GM23338 (cell line): ENCODE data around the gene ZSWIM3. TPM values are rescaled to one million over a fixed set of nuclear protein-coding genes. Genes with fewer than 3 reads are reported as not detected.

ENCODE experiments used
- ATAC-seq: fragments of 200-7000 bp; cut with Tn5 transposase; 3 replicates; pipeline ENCODE4 v1.9.1; 2020
- DNase-seq: peaks from one replicate; pipeline ENCODE4 v3.0.0-alpha.2; 2015; ENCODE audit warnings: low spot score
- H2AFZ ChIP-seq: fragments of 200-600 bp; sonication (generic); 2 replicates; pipeline ENCODE4 v1.8.0; 2016; ENCODE audit warnings: antibody characterized with exemption, mild to moderate bottlenecking, moderate library complexity
- H3F3A ChIP-seq: fragments of 200-600 bp; sonication (generic); replicated peaks from 2 replicates; pipeline ENCODE4 v1.8.0; 2017; ENCODE audit warnings: antibody characterized with exemption, mixed run types, low read depth
- H3K27ac ChIP-seq: fragments of 200-600 bp; sonication (generic); 2 replicates; pipeline ENCODE4 v1.6.1; 2016; ENCODE audit warnings: low read depth
- H3K27me3 ChIP-seq: fragments of 200-600 bp; sonication (generic); 2 replicates; pipeline ENCODE4 v1.8.0; 2016; ENCODE audit warnings: mild to moderate bottlenecking, mixed run types, moderate library complexity; ENCODE audit not compliant: insufficient read depth
- H3K36me3 ChIP-seq: fragments of 200-600 bp; sonication (generic); 2 replicates; pipeline ENCODE4 v1.8.0; 2016; ENCODE audit warnings: mild to moderate bottlenecking; ENCODE audit not compliant: insufficient read depth
- H3K4me1 ChIP-seq: fragments of 200-600 bp; sonication (generic); 2 replicates; pipeline ENCODE4 v1.8.0; 2016; ENCODE audit warnings: mild to moderate bottlenecking, moderate library complexity; ENCODE audit not compliant: insufficient read depth
- H3K4me2 ChIP-seq: fragments of 200-600 bp; sonication (generic); 2 replicates; pipeline ENCODE4 v1.7.1; 2017; ENCODE audit warnings: mixed run types
- H3K4me3 ChIP-seq: fragments of 200-600 bp; sonication (generic); 2 replicates; pipeline ENCODE4 v1.6.1; 2016; ENCODE audit warnings: mixed run types
- H3K79me2 ChIP-seq: fragments of 200-600 bp; sonication (generic); replicated peaks from 2 replicates; pipeline ENCODE4 v1.8.0; 2017; ENCODE audit warnings: mild to moderate bottlenecking; ENCODE audit not compliant: insufficient read depth
- H3K9me2 ChIP-seq: fragments of 200-600 bp; sonication (generic); 2 replicates; pipeline ENCODE4 v1.8.0; 2017; ENCODE audit not compliant: insufficient read depth
- H4K20me1 ChIP-seq: fragments of 200-600 bp; sonication (generic); replicated peaks from 2 replicates; pipeline ENCODE4 v1.8.0; 2017; ENCODE audit warnings: mild to moderate bottlenecking; ENCODE audit not compliant: insufficient read depth
- H3K27ac Mint-ChIP-seq: 2 replicates; pipeline ENCODE4 v1.8.0; 2020; ENCODE audit warnings: inconsistent platforms, mild to moderate bottlenecking, moderate library complexity, mixed read lengths
- H3K27me3 Mint-ChIP-seq: 3 replicates; pipeline ENCODE4 v1.8.0; 2022; ENCODE audit warnings: low read depth, mild to moderate bottlenecking, moderate library complexity, mixed read lengths, inconsistent platforms; ENCODE audit not compliant: insufficient read depth, poor library complexity
- H3K36me3 Mint-ChIP-seq: 3 replicates; pipeline ENCODE4 v1.8.0; 2021; ENCODE audit warnings: low read depth, mild to moderate bottlenecking, inconsistent platforms, moderate library complexity, mixed read lengths
- H3K4me1 Mint-ChIP-seq: 3 replicates; pipeline ENCODE4 v1.8.0; 2020; ENCODE audit warnings: mild to moderate bottlenecking, inconsistent platforms, mixed read lengths
- H3K4me3 Mint-ChIP-seq: 3 replicates; pipeline ENCODE4 v1.8.0; 2021; ENCODE audit warnings: moderate library complexity, mild to moderate bottlenecking, inconsistent platforms, mixed read lengths
- H3K9me3 Mint-ChIP-seq: 3 replicates; pipeline ENCODE4 v1.8.0; 2020; ENCODE audit warnings: moderate library complexity, mild to moderate bottlenecking, inconsistent platforms, mixed read lengths
- CREB1 ChIP-seq: fragments of 250-450 bp; sonication (Bioruptor Pico); IDR thresholded peaks from 2 replicates; pipeline ENCODE4 v1.5.0; 2020; ENCODE audit warnings: low read depth, mild to moderate bottlenecking, moderate library complexity
- EZH2 ChIP-seq: fragments of 200-600 bp; sonication (generic); IDR thresholded peaks from one replicate; pipeline ENCODE4 v1.8.0; 2017; ENCODE audit warnings: antibody characterized with exemption, mild to moderate bottlenecking, low read depth; ENCODE audit not compliant: unreplicated experiment
- EZH2phosphoT487 ChIP-seq: fragments of 200-600 bp; sonication (generic); IDR thresholded peaks from one replicate; pipeline ENCODE4 v1.8.1; 2018; ENCODE audit warnings: antibody characterized with exemption; ENCODE audit not compliant: unreplicated experiment
- JUNB ChIP-seq: IDR thresholded peaks from one replicate; pipeline ENCODE4 v1.6.1; 2016; ENCODE audit warnings: antibody characterized with exemption; ENCODE audit not compliant: unreplicated experiment
- NANOG ChIP-seq: IDR thresholded peaks from 2 replicates; pipeline ENCODE4 v1.6.1; 2016; ENCODE audit warnings: antibody characterized with exemption, borderline replicate concordance
- POLR2AphosphoS5 ChIP-seq: IDR thresholded peaks from 2 replicates; pipeline ENCODE4 v1.6.1; 2016; ENCODE audit warnings: antibody characterized with exemption, low read depth
- STAT1 ChIP-seq: IDR thresholded peaks from one replicate; pipeline ENCODE4 v1.6.1; 2016; ENCODE audit warnings: antibody characterized with exemption; ENCODE audit not compliant: unreplicated experiment
- ZNF114 ChIP-seq: fragments of 250-450 bp; sonication (Bioruptor Pico); IDR thresholded peaks from 2 replicates; pipeline ENCODE4 v1.5.0; 2020; ENCODE audit warnings: mild to moderate bottlenecking, moderate library complexity
- ZNF331 ChIP-seq: fragments of 250-450 bp; sonication (Bioruptor Pico); IDR thresholded peaks from 2 replicates; pipeline ENCODE4 v1.5.0; 2020; ENCODE audit warnings: low read depth, mild to moderate bottlenecking, moderate library complexity
- polyA plus RNA-seq: library from polyadenylated mRNA; unstranded; fragments of >200 nt; fragmentation: Nextera tagmentation; extraction: Ambion mirVana; gene quantifications from 2 replicates; pipeline ENCODE4 v1.2.1, GENCODE V29; 2016
- total RNA-seq: library from RNA; depleted of rRNA; stranded (reverse); fragments of >200 nt; shearing (Covaris generic); gene quantifications from 2 replicates; pipeline ENCODE4 v1.2.3, GENCODE V29; 2014
- TF ChIP-seq, protein P1 (sequence below): IDR thresholded peaks from 2 replicates; pipeline ENCODE4 v1.6.1; 2016; ENCODE audit warnings: antibody characterized with exemption
- TF ChIP-seq, protein P2 (sequence below): fragments of 250-450 bp; sonication (Bioruptor Pico); IDR thresholded peaks from 2 replicates; pipeline ENCODE4 v1.5.0; 2020; ENCODE audit warnings: mild to moderate bottlenecking, moderate library complexity
- TF ChIP-seq, protein P3 (sequence below), 2 experiments: fragments of 200-600 bp in 1 of 2; sonication (generic) in 1 of 2; conservative IDR thresholded peaks; 2 replicates each; pipeline versions ENCODE4 v1.5.1 to v1.6.1; 2016 to 2017; ENCODE audit warnings: antibody characterized with exemption in 2 of 2, low read depth in 2 of 2, mild to moderate bottlenecking in 2 of 2, moderate library complexity in 1 of 2
- TF ChIP-seq, protein P4 (sequence below): IDR thresholded peaks from one replicate; pipeline ENCODE4 v1.6.1; 2018; ENCODE audit warnings: antibody characterized with exemption; ENCODE audit not compliant: unreplicated experiment

The ZSWIM3 gene
- total and polyA plus RNA-seq, 2 experiments from 2014 or later, result 2.0 to 8.2 TPM

DNA sequence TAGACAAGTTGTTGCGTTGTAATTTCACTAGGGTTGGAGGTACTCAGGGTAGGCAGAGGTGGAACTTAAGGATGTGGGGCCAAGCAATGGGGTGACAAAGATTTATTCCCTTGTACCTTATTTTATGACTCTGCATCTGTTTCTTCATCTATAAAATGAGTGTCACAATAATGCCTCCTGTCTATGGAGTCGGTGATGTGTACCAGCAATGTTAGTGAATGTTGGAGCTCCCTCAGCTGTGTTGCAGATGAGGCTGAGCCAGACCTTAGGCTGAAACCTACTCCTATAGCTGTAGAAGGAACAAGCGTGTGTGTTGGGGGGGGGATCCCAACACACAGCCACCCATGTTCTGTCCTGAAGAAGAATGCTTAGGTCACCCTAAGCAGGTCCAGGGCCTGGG, 40.5 kb upstream of the ZSWIM3 start:
- Histone ChIP-seq H3K4me3 (no peak overlapping the region), H3K9me2 (no peaks in the 10 kb centered on the region), H3K36me3 (peaks cover 26% of the 10 kb centered on the region), H3K79me2 (peaks cover 26% of the 10 kb centered on the region), H4K20me1 (peaks cover 12% of the 10 kb centered on the region), H3K27ac (peak overlapping the region; percentile 90), H3K4me2 (no peak overlapping the region), H2AFZ (no peak overlapping the region), H3K4me1 (peaks cover 20% of the 10 kb centered on the region), H3F3A (peaks cover 41% of the 10 kb centered on the region), H3K27me3 (no peaks in the 10 kb centered on the region)
- Mint-ChIP-seq H3K27ac (no peak overlapping the region), H3K27me3 (peaks cover 10% of the 10 kb centered on the region), H3K36me3 (peaks cover 52% of the 10 kb centered on the region), H3K4me1 (peaks cover 19% of the 10 kb centered on the region), H3K9me3 (no peaks in the 10 kb centered on the region; the same call in 2 of the 3 replicates), H3K4me3 (no peak overlapping the region; the same call in 2 of the 3 replicates)
- TF ChIP-seq ZNF331 (CRISPR knock-in tag), result no peak
- no peak for TF ChIP-seq EZH2
- TF ChIP-seq, protein P1, sequence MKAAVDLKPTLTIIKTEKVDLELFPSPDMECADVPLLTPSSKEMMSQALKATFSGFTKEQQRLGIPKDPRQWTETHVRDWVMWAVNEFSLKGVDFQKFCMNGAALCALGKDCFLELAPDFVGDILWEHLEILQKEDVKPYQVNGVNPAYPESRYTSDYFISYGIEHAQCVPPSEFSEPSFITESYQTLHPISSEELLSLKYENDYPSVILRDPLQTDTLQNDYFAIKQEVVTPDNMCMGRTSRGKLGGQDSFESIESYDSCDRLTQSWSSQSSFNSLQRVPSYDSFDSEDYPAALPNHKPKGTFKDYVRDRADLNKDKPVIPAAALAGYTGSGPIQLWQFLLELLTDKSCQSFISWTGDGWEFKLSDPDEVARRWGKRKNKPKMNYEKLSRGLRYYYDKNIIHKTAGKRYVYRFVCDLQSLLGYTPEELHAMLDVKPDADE, result no peak
- no peak for TF ChIP-seq POLR2AphosphoS5
- TF ChIP-seq, protein P2, sequence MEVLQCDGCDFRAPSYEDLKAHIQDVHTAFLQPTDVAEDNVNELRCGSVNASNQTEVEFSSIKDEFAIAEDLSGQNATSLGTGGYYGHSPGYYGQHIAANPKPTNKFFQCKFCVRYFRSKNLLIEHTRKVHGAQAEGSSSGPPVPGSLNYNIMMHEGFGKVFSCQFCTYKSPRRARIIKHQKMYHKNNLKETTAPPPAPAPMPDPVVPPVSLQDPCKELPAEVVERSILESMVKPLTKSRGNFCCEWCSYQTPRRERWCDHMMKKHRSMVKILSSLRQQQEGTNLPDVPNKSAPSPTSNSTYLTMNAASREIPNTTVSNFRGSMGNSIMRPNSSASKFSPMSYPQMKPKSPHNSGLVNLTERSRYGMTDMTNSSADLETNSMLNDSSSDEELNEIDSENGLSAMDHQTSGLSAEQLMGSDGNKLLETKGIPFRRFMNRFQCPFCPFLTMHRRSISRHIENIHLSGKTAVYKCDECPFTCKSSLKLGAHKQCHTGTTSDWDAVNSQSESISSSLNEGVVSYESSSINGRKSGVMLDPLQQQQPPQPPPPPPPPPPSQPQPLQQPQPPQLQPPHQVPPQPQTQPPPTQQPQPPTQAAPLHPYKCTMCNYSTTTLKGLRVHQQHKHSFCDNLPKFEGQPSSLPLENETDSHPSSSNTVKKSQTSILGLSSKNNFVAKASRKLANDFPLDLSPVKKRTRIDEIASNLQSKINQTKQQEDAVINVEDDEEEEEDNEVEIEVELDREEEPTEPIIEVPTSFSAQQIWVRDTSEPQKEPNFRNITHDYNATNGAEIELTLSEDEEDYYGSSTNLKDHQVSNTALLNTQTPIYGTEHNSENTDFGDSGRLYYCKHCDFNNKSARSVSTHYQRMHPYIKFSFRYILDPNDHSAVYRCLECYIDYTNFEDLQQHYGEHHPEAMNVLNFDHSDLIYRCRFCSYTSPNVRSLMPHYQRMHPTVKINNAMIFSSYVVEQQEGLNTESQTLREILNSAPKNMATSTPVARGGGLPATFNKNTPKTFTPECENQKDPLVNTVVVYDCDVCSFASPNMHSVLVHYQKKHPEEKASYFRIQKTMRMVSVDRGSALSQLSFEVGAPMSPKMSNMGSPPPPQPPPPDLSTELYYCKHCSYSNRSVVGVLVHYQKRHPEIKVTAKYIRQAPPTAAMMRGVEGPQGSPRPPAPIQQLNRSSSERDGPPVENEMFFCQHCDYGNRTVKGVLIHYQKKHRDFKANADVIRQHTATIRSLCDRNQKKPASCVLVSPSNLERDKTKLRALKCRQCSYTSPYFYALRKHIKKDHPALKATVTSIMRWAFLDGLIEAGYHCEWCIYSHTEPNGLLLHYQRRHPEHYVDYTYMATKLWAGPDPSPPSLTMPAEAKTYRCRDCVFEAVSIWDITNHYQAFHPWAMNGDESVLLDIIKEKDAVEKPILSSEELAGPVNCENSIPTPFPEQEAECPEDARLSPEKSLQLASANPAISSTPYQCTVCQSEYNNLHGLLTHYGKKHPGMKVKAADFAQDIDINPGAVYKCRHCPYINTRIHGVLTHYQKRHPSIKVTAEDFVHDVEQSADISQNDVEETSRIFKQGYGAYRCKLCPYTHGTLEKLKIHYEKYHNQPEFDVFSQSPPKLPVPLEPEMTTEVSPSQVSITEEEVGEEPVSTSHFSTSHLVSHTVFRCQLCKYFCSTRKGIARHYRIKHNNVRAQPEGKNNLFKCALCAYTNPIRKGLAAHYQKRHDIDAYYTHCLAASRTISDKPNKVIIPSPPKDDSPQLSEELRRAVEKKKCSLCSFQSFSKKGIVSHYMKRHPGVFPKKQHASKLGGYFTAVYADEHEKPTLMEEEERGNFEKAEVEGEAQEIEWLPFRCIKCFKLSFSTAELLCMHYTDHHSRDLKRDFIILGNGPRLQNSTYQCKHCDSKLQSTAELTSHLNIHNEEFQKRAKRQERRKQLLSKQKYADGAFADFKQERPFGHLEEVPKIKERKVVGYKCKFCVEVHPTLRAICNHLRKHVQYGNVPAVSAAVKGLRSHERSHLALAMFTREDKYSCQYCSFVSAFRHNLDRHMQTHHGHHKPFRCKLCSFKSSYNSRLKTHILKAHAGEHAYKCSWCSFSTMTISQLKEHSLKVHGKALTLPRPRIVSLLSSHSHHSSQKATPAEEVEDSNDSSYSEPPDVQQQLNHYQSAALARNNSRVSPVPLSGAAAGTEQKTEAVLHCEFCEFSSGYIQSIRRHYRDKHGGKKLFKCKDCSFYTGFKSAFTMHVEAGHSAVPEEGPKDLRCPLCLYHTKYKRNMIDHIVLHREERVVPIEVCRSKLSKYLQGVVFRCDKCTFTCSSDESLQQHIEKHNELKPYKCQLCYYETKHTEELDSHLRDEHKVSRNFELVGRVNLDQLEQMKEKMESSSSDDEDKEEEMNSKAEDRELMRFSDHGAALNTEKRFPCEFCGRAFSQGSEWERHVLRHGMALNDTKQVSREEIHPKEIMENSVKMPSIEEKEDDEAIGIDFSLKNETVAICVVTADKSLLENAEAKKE (CRISPR knock-in tag), result no peak
- TF ChIP-seq ZNF114, result no peak
- no peak for TF ChIP-seq STAT1
- no peak for TF ChIP-seq JUNB
- TF ChIP-seq NANOG, result no peak
- TF ChIP-seq, protein P3, sequence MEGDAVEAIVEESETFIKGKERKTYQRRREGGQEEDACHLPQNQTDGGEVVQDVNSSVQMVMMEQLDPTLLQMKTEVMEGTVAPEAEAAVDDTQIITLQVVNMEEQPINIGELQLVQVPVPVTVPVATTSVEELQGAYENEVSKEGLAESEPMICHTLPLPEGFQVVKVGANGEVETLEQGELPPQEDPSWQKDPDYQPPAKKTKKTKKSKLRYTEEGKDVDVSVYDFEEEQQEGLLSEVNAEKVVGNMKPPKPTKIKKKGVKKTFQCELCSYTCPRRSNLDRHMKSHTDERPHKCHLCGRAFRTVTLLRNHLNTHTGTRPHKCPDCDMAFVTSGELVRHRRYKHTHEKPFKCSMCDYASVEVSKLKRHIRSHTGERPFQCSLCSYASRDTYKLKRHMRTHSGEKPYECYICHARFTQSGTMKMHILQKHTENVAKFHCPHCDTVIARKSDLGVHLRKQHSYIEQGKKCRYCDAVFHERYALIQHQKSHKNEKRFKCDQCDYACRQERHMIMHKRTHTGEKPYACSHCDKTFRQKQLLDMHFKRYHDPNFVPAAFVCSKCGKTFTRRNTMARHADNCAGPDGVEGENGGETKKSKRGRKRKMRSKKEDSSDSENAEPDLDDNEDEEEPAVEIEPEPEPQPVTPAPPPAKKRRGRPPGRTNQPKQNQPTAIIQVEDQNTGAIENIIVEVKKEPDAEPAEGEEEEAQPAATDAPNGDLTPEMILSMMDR (conservative IDR thresholded peaks at IDR 0.05; ENCODE audit: low read depth in 2 of 2), result no peak
- no peak for TF ChIP-seq EZH2phosphoT487
- no peak for TF ChIP-seq CREB1 (CRISPR knock-in tag)
- TF ChIP-seq, protein P4, sequence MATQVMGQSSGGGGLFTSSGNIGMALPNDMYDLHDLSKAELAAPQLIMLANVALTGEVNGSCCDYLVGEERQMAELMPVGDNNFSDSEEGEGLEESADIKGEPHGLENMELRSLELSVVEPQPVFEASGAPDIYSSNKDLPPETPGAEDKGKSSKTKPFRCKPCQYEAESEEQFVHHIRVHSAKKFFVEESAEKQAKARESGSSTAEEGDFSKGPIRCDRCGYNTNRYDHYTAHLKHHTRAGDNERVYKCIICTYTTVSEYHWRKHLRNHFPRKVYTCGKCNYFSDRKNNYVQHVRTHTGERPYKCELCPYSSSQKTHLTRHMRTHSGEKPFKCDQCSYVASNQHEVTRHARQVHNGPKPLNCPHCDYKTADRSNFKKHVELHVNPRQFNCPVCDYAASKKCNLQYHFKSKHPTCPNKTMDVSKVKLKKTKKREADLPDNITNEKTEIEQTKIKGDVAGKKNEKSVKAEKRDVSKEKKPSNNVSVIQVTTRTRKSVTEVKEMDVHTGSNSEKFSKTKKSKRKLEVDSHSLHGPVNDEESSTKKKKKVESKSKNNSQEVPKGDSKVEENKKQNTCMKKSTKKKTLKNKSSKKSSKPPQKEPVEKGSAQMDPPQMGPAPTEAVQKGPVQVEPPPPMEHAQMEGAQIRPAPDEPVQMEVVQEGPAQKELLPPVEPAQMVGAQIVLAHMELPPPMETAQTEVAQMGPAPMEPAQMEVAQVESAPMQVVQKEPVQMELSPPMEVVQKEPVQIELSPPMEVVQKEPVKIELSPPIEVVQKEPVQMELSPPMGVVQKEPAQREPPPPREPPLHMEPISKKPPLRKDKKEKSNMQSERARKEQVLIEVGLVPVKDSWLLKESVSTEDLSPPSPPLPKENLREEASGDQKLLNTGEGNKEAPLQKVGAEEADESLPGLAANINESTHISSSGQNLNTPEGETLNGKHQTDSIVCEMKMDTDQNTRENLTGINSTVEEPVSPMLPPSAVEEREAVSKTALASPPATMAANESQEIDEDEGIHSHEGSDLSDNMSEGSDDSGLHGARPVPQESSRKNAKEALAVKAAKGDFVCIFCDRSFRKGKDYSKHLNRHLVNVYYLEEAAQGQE, result no peak
- ATAC-seq (no peak), DNase-seq (no peak)
